GM12872 (cell line): Measurements from ENCODE around the gene SMAD3.

Source experiments
- TF ChIP-seq, protein P1 (sequence below): IDR thresholded peaks from 3 replicates; pipeline ENCODE4 v1.5.1; 2011; ENCODE audit warnings: low read depth, mild to moderate bottlenecking, low read length, moderate library complexity; ENCODE audit not compliant: insufficient read depth

SMAD3 gene

DNA sequence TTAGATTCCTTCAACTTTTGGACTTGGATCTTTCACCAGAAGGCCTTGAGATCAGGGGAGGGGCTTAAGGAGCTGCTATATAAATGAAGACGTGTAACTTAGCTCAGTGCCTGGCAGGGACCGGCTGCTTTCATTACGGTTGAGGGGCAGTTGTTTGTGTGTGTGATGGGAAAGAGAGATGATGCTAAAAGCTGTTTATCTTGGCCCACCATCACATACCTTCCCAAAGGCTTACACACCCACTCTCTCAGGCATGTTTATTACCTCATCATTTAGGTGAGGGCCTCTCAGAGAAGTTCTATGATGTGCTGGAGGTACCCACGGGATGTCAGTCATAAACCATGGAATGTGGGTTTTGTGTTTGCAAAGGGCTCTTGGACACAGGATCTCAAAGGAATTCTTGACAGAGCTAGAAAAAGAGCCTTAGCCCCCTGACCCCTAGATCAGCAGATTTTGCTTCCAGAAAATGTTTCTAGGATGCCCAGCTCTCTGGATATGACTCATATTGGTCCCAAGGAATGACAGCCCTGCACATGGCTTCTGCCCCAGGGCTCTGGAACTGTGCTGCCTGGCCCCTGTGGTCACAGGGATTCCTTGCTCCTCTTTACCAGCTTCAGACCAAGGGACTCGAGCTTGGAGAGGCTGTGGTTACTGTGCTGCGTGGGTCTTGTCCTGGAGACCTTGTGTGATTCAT lies 15.9 kb upstream of the SMAD3 start:
- TF ChIP-seq, protein P1, sequence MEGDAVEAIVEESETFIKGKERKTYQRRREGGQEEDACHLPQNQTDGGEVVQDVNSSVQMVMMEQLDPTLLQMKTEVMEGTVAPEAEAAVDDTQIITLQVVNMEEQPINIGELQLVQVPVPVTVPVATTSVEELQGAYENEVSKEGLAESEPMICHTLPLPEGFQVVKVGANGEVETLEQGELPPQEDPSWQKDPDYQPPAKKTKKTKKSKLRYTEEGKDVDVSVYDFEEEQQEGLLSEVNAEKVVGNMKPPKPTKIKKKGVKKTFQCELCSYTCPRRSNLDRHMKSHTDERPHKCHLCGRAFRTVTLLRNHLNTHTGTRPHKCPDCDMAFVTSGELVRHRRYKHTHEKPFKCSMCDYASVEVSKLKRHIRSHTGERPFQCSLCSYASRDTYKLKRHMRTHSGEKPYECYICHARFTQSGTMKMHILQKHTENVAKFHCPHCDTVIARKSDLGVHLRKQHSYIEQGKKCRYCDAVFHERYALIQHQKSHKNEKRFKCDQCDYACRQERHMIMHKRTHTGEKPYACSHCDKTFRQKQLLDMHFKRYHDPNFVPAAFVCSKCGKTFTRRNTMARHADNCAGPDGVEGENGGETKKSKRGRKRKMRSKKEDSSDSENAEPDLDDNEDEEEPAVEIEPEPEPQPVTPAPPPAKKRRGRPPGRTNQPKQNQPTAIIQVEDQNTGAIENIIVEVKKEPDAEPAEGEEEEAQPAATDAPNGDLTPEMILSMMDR, result no peak

DNA sequence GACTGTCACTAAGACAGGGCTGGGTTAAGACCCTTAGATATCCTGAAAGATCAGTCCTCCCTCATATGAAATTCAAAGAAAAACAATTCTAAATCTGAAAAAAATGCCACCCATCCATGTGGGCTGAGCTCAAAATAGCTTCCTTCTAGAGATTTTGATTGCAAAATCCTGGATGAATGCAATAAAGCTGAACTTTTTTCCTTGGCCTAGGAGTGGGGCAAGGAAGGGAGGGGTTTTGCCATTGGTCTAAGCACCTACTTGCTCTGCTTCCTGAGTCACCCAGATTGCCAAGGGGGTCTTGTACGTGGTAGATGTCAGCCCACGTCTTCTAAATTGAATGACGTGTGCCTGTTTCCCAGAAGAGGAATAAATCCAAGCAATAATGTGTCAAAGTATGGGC lies 15.3 kb upstream of the SMAD3 start:
- TF ChIP-seq, protein P1, result no peak

DNA sequence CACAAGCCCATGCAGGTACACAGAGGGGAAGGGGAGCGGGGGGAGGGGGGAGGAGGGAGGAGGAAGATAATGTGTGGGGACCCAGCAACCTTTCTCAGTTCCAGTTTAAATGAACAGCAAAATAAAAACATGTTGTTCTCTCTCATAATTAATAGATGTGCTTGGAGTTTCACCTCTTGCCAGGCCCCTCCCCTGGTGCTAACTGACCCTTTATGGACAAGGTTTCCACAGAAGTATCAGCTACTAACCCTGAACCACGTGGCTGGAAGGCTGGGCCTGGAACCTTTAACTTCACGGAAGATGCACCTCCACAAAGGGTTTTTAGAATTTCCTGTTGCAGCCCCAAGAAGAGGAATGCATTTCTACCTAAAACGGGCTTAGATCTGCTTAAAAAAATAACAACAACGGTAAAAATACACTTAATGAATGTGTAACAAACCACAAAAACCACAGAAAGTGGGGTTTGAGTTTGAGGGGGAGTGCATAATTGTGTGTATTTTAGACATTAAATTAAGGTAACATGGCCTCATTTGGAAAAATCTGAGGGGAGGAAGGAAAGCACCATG lies 14.8 kb upstream of the SMAD3 start:
- TF ChIP-seq, protein P1, result no peak

DNA sequence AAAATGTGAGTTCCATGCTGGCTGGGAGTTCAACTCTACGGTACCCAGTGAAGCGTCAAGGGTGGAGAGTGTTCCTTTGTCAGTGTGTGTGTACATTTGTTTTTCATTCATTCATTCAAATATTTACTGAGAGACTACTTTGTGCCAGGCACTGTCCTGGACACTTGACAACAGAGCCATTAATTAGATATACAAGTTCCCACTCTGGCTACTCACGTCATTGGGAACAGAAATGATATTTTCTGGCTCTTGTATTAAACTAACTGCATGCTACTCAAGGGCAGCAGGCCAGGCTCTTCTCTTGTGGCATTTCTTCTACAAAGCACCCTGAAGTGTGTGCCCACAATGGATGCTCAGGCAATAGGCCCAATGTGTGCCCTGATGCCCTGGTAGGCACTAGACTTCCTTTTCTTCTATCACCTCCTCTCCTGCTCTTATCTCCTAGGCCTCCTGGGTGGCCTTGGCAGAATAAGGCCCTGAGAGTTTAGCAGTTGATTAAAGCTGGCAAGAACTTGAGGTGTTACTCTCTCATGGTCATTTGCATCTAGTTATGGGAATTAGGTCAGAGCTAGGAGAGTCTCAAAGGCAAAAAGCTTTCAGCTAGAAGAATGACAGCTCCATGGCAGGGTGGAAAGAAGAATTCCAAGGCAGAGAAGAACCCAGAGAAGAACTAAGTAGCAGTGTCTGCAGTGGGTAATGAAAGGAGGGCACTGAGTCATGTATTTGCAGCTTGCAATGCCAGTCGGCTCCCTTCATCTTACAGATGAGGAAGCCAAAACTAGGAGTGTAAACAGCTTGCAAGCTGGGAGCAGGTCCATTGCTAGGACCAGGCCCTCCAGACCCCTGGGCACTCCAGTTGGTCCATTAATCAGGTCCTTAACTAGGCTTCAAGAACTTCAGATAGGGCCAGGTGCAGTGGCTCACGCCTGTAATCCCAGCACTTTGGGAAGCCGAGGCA lies 14.0 kb upstream of the SMAD3 start:
- TF ChIP-seq, protein P1, result no peak

DNA sequence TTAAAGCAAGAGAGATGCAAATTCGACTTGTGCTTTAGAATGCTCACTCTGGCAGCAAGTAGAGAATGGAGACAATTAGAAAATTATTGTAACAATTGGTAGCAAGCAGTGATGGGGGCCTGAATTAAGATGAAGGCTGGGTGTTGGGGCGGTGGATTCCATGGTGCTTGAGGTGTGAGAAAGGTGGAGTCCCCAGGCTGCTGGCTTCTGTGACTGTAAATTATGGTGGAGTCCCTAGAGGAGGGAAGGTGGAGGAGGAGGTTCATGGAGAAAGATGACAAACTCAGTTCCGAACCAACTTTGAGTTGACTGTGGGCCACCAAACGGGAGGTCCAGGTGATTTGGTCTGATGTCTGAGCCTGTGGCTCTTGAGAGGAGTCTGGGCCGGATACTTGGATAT lies 10.7 kb upstream of the SMAD3 start:
- TF ChIP-seq, protein P1, result no peak

DNA sequence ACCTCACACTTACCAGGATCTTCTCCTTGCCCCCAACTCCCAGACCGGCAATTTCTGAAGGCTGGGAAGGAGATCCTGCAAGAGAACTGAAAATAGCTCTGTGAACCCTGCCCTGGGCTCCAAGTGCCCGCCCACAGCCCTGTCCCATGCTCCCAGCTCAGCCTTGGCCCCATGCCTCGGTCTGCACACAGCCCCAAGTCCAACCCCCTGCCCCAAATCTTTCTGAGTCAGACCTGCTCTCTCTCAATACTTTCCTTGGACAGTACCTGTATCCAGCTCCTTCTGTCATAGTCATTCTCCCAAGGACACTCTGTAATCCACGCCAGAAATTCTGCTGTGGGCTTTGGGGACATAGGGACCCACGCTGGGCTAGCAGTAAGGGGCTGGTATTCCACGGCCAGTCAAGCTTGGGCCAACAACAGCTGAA lies 6.3 kb upstream of the SMAD3 start:
- TF ChIP-seq, protein P1, result no peak

DNA sequence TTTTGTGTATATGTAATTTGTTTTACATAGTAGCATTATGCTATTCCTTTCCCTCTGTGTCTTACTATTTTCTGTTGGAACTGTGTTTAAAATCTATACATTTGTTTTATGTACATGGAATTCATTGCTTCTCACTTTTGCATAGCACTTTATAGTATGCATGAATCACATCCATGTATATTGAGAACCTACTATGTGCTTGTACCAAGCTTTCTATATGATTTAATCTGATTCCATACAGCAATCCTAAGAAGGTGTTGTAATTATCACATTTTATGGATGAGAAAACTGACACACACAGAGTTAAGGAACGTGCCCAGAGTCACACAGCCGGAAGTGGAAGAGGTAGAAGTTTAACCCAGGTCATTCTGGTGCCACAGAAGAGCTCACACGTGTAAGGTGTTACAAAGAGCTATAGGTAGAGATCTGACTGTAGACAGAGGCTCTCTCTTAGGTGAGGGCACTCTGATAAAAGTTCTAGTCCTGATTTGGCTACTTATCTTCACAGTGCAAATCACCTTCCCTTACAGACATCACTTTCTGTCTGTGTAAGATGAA lies 3.5 kb upstream of the SMAD3 start:
- TF ChIP-seq, protein P1, result no peak
